NCI-H510A (cell line): Measurements from ENCODE around the gene PLEKHJ1.

Experiments used
- DNase-seq: peaks from one replicate; lab custom pipeline; 2025; lab: John Stamatoyannopoulos, UW

The PLEKHJ1 gene

GRCh38 chr19:2249010-2249866, 13.1 kb upstream of the PLEKHJ1 start, which contains the start of gene AMH:
Gene AMH (plus strand): TSS chr19:2249323. CDS start chr19:2249333, 10 bp downstream.
- no peak for DNase-seq

DNA sequence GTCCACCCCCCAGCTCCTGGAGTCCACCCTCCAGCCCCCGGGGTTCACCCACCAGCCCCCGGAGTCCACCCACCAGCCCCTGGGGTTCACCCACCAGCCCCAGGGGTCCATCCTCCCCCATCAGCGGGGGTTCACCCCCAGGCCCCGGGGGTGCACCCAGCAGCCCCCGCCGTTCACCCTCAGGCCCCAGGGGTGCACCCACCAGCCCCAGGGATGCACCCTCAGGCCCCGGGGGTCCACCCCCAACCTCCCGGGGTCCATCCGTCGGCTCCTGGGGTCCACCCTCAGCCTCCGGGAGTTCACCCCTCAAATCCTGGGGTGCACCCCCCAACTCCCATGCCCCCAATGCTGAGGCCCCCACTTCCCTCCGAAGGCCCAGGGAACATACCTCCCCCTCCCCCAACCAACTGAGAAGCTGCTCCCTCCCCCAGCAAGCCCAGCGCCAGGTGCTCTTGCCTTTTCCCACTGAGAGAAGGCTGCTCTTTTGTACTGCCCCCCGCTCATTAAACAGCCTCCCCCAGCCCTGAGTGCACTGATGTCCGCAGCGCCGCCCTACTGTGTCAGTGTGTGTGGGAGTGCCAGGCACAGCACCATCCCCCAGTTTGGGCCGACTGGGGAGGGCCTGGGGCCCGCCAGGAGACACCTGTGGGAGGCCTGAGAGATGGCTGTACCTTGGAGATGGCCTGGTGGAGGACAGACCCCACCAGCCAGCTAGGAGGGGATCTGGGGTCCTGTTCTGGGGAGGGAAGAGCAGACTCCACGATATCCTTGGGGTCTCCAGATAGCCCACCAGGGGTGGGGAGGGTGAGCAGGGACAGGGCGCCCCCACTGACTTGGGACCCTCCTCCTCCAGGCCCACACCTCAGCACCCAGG, 12.2 kb upstream of the PLEKHJ1 start:
- no peak for DNase-seq

- DNase-seq: no peak
Measured at GRCh38 chr19:2247433-2248101, 11.4 kb upstream of the PLEKHJ1 start.

GRCh38 chr19:2246801-2247361, 10.8 kb upstream of the PLEKHJ1 start:
- DNase-seq: no peak

DNA sequence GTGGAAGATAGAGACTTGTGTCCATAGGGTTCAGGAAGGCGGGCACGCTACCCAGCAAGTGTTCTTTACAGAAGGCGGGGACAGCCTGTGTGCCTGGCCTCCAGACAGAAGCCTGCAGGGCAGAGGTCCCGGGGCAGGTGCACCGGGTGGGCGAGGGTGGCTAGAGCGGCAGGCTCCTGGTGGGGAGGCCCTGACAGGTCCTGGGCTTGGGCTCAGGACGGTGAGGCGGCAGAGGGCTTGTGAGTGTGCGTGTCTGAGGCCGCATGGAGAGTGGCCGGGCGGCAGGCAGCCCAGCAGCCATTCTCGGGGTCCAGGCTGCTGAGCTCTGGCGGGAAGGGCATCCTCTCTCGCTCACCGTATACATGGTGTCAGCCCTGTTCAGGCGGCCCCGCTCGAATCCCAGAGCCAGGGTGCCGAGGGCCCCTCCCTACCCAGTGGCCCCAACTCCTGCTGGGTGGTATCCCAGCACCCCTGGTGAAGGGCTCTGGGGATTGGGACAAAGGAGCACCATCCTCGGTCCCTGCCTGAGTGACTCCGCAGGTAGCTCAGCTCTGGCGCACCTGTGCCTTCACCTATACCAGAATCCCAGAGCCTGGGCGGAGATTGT, 10.0 kb upstream of the PLEKHJ1 start:
- DNase-seq: no peak

GRCh38 chr19:2245273-2245672, 9.1 kb upstream of the PLEKHJ1 start:
- DNase-seq: no peak

DNA sequence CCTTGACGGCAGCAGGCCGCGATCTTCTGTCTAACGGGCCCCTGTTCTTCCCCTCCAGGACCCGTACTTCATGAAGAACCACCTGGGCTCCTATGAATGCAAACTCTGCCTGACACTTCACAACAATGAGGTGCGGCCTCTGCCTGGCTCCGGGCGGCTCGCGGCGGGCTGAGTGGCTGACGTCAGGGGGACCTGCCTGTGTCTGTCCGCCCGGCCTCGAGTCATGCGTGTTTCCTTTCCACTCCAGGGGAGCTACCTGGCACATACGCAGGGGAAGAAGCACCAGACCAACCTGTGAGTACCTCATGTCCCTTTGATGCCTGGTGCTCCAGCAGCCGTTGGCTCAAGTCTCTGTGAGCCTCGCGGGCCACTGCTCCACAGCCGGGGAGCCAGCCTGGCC, 8.4 kb upstream of the PLEKHJ1 start:
- no peak for DNase-seq

DNA sequence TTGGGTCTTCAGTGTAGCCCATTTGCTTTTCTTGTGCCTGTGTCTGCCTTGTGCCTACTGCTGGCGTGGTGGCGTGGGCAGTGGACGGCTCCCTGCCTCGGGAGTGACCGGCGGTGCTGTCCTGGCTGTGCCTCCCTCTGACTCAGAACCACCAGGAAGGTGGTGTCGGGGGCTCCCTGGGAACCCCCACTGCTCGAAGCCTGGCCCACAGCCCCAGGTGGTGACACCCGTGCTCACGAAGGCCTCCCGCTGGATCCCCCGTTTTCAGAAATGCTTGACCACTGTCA, 7.9 kb upstream of the PLEKHJ1 start:
- no peak for DNase-seq

DNA sequence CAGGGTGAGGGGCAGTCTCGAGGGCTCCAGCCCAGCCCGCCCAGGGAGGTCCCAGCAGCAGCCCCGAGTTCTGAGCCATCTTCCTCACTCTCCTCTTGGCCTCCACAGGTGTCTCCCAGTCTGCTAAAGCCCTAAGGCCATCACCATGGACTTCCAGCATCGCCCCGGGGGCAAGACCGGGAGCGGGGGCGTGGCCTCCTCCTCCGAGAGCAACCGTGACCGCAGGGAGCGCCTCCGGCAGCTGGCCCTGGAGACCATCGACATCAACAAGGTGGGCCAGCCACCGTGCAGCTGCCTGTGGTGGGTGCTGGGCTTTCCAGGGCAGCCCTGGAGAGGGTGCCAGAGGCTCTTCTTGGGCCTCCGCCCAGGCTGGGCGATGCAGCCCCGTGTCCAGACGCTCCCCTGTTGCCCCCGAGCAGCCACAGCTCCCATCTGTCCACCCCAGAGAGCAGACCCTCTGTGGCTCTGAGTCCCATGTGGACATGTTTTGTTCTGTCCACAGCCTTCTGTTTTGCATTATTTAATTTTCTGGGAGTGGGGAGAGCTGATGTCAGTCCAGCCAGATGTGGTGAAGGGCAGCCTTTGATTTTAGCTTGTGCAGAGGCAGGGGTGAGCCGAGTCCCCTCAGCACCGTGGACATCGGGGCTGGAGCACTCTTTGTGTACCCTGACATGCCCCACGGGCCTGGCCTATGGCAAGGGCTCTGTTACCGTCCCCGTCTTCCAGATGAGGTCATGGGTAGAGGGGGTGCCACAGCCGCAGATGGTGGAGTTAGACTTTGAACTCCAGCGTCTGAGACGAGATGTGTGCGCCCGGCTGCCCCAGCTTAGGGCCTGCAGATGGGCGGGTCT, 7.4 kb upstream of the PLEKHJ1 start:
- no peak for DNase-seq

DNA sequence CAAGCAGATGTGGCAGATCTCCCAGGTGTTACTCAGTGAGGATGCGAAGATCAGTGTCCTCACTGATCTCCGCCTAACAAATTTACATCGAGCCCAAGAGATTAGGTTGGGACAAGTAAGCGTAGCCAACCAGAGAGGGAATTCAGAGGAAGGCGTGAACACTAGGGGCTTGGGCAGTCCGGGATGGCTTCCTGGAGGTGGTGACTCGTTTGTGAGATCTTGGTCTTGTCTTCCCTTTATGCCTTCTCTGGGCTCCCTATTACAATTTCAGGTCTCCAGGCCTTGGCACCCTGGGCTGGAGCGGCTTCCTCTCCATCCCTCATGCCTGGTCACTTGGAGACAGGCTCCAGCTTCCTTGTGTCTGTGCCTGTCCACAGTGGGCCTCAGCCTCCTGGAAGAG, 6.7 kb upstream of the PLEKHJ1 start:
- DNase-seq: no peak

GRCh38 chr19:2242092-2242537, 6.0 kb upstream of the PLEKHJ1 start:
- DNase-seq: no peak

- no peak for DNase-seq
Measured at GRCh38 chr19:2240881-2241760, 5.0 kb upstream of the PLEKHJ1 start.

- DNase-seq: no peak
Measured at GRCh38 chr19:2239771-2240770, 3.9 kb upstream of the PLEKHJ1 start.

DNA sequence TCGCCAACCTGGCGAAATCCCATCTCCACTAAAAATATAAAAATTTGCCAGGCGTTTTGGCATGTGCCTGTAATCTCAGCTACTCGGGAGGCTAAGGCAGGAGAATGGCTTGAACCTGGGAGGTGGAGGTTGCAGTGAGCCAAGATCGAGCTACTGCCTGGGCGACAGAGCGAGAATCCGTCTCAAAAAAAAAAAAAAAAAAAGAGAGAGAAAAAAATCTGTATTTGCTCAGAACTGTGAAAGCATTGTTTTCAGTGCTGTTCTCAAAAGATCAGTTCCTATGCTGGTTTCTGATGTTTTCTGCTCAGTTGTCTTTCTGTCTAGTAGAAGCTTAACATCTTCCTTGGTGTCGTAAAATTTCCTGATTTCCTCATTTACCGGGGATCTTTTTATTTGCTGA, 3.0 kb upstream of the PLEKHJ1 start:
- DNase-seq: no peak

DNA sequence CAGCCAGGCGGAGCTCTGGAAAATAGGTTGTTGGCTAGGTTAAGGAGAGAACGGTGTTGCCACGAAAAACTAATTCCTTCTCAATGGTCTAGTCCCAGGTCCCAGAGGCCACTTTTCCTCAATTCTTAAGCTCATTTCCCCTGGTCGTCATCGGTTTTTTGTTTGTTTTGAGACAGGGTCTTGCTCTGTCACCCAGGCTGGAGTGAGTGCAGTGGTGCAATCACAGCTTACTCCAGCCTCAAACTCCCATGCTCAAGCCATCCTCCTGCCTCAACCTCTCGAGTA, 1.7 kb upstream of the PLEKHJ1 start:
- DNase-seq: no peak

- DNase-seq: no peak
Measured at GRCh38 chr19:2237051-2237868, 1.1 kb upstream of the PLEKHJ1 start.

DNA sequence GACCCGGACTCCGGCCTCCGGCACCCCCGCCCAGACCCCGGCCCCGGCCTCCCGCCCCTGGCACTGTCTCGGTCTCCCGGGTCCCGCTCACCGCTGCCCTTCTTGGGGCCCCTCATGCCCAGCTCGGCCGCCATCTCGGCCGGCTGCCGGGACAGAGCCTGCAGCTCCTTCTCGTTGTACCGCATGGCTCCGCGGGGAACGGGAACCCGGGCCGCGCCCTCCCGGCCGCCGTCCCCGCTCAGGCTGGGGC, 140 bp downstream of the PLEKHJ1 start:
- no peak for DNase-seq

- DNase-seq: no peak
Measured at GRCh38 chr19:2235381-2236063, 607 bp downstream of the PLEKHJ1 start.
